ENCODE results near the gene CAMSAP3. TPM values are rescaled to one million over a fixed set of nuclear protein-coding genes. Genes with fewer than 3 reads are reported as not detected.

Gene CAMSAP3
- total RNA-seq, 1 donor from 2014 or later, result 1.1 TPM

- H3K9me3 Mint-ChIP-seq (ENCODE audit: unreplicated experiment), result no peaks in the 10 kb centered on the region
- peaks cover 12% of the 10 kb centered on the region for H3K36me3 Mint-ChIP-seq (ENCODE audit: unreplicated experiment)
- H3K4me1 Mint-ChIP-seq (ENCODE audit: unreplicated experiment), result no peaks in the 10 kb centered on the region
- H3K27ac Mint-ChIP-seq (ENCODE audit: unreplicated experiment), result no peak overlapping the region
- no peaks in the 10 kb centered on the region for H3K27me3 Mint-ChIP-seq (ENCODE audit: unreplicated experiment)
- no peak for DNase-seq (ENCODE audit: extremely low spot score, unreplicated experiment)
- no peak for TF ChIP-seq CTCF (IDR thresholded peaks at IDR 0.05)
- no peak overlapping the region for H3K4me3 Mint-ChIP-seq (ENCODE audit: unreplicated experiment)
These were observed 19.4 kb downstream of the CAMSAP3 start for GRCh38 chr19:7614859-7615741.

- no peak for TF ChIP-seq CTCF (IDR thresholded peaks at IDR 0.05)
- Mint-ChIP-seq H3K27me3 (ENCODE audit: unreplicated experiment) (no peaks in the 10 kb centered on the region), H3K9me3 (ENCODE audit: unreplicated experiment) (no peaks in the 10 kb centered on the region), H3K36me3 (ENCODE audit: unreplicated experiment) (peaks cover 19% of the 10 kb centered on the region), H3K27ac (ENCODE audit: unreplicated experiment) (no peak overlapping the region), H3K4me3 (ENCODE audit: unreplicated experiment) (no peak overlapping the region), H3K4me1 (ENCODE audit: unreplicated experiment) (no peaks in the 10 kb centered on the region)
- DNase-seq (ENCODE audit: extremely low spot score, unreplicated experiment), result no peak
These were observed 21.5 kb downstream of the CAMSAP3 start for GRCh38 chr19:7617172-7617571.

- no peaks in the 10 kb centered on the region for H3K4me1 Mint-ChIP-seq (ENCODE audit: unreplicated experiment)
- H3K9me3 Mint-ChIP-seq (ENCODE audit: unreplicated experiment), result no peaks in the 10 kb centered on the region
- H3K36me3 Mint-ChIP-seq (ENCODE audit: unreplicated experiment), result peaks cover 20% of the 10 kb centered on the region
- DNase-seq (ENCODE audit: extremely low spot score, unreplicated experiment), result no peak
- TF ChIP-seq CTCF (IDR thresholded peaks at IDR 0.05), result no peak
- no peak overlapping the region for H3K4me3 Mint-ChIP-seq (ENCODE audit: unreplicated experiment)
- no peak overlapping the region for H3K27ac Mint-ChIP-seq (ENCODE audit: unreplicated experiment)
- H3K27me3 Mint-ChIP-seq (ENCODE audit: unreplicated experiment), result no peaks in the 10 kb centered on the region
These were observed 22.1 kb downstream of the CAMSAP3 start for GRCh38 chr19:7617735-7618134.

GRCh38 chr19:7618348-7618747 is 22.7 kb downstream of the CAMSAP3 start:
- no peak for TF ChIP-seq CTCF (IDR thresholded peaks at IDR 0.05)
- H3K4me3 Mint-ChIP-seq (ENCODE audit: unreplicated experiment), result no peak overlapping the region
- H3K27me3 Mint-ChIP-seq (ENCODE audit: unreplicated experiment), result no peaks in the 10 kb centered on the region
- no peaks in the 10 kb centered on the region for H3K9me3 Mint-ChIP-seq (ENCODE audit: unreplicated experiment)
- no peaks in the 10 kb centered on the region for H3K4me1 Mint-ChIP-seq (ENCODE audit: unreplicated experiment)
- H3K36me3 Mint-ChIP-seq (ENCODE audit: unreplicated experiment), result peaks cover 26% of the 10 kb centered on the region
- no peak for DNase-seq (ENCODE audit: extremely low spot score, unreplicated experiment)
- H3K27ac Mint-ChIP-seq (ENCODE audit: unreplicated experiment), result no peak overlapping the region

GRCh38 chr19:7618771-7619510 is 23.3 kb downstream of the CAMSAP3 start:
- no peak for DNase-seq (ENCODE audit: extremely low spot score, unreplicated experiment)
- no peak overlapping the region for H3K27ac Mint-ChIP-seq (ENCODE audit: unreplicated experiment)
- no peaks in the 10 kb centered on the region for H3K4me1 Mint-ChIP-seq (ENCODE audit: unreplicated experiment)
- no peaks in the 10 kb centered on the region for H3K9me3 Mint-ChIP-seq (ENCODE audit: unreplicated experiment)
- H3K4me3 Mint-ChIP-seq (ENCODE audit: unreplicated experiment), result no peak overlapping the region
- H3K27me3 Mint-ChIP-seq (ENCODE audit: unreplicated experiment), result no peaks in the 10 kb centered on the region
- TF ChIP-seq CTCF (IDR thresholded peaks at IDR 0.05), result no peak
- peaks cover 26% of the 10 kb centered on the region for H3K36me3 Mint-ChIP-seq (ENCODE audit: unreplicated experiment)

Data from osteocyte (in vitro differentiated cells).